GM19025 (cell line): ENCODE measurements around the gene AATK.

Experiments
- ATAC-seq: cut with Tn5 transposase; IDR thresholded peaks from one replicate; pipeline ENCODE4 v1.9.1; 2021; ENCODE audit warnings: mild to moderate bottlenecking, low read depth, moderate library complexity; ENCODE audit not compliant: unreplicated experiment

The AATK gene

GRCh38 chr17:81119223-81120148 lies 46.5 kb downstream of the AATK start:
- no peak for ATAC-seq

DNA sequence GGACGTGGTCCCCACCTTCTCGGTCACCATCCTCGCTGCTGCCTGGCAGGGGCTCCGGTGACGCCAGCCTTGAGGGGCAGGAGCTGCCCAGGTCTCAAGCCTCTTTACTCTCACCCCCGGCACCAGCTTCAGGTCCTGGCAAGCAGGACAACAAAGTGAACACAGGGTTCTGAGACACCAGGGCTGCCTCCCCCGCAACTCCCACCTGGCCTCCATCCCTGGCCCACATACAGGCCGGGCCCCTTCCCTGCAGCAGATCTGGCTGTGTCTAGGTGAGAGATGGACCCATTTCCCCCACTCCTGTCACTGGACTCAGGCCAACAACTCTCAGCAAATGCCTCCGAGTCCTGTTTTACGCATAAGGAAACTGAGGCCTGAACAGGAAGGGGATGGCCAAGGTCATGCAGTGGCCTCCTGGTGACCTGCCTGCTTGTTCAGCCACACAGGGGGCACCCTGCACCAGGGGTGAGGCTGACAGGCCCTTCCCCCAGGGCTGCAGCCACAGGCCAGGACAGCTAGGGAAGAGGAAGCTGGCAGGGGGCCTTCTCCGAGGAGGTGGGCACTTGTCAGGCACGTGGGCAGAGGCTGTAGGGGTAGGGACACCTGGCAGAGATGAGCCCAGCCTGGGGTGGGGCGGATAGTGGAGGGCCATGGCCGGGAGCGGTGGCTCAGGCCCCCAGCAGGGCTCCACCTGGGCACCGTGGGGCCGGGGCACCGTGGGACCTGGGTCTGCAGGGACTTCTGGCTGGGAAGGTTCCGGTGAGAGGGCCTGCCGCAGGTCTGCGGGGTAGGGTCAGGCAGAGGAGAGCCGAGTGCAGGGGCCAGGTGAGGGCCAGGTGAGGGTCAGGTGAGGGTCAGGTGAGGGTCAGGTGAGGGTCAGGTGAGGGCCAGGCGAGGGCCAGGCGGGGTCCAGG lies 47.5 kb downstream of the AATK start:
- ATAC-seq: no peak

DNA sequence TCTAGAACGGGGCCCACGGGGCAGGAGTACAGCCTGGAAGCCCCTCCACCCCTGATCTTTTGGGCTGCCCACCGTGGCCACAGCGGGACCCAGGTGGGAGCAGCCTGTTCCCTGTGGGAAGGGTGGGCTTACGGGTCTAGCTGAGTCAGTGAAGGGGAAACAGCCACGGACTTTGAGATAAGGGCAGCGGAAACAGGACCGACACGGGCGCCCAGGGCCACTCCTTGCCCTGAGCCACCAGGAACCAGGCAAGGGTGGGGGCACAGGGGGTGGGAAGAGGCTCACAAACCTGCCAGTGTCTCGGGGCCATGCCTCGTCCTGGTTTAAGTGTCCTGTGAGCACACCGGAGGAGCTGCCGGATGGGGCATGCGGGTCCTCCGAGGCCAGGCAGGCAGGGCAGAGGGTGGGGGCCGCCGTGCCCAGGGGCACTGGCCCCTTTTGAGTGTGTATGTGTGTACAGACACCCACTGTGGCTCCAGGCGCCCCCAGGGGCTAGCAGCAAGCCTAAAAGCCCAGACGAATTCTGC lies 48.3 kb downstream of the AATK start:
- ATAC-seq: no peak

- no peak for ATAC-seq
Measured at GRCh38 chr17:81116704-81117103, 49.3 kb downstream of the AATK start.

DNA sequence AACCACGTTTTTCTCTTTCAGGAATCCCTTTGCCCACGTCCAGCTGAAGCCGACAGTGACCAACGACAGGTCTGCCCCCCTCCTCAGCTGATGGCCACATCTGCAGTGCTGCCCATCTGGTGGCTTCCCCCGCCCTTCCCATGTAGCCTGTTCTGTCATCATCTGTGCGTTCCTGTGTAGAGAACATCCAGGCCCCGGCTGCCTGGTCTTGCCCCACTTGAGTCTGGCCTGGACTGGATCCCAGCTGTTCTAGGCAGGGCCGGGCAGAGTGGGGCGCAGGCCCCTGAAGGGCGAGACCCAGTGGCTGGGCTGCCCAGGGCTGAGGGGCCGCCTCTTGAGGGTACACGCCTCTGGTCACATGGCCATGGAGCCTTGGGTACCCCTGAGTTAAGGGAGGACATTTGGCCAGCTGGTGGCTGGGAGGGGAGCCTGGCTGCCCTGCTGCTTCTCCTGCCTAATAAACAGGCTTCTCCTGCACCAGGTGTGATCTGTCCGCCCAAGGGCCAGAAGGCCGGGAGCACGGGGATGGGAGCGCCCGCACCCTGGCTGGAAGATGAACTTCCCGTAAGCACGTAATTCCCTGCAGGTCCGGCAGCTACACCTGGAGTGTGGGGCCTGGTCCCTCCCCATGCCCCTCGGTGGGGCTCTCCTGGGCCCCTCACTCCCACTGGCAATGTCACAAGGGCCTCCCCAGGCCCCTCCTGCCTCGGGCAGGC lies 50.1 kb downstream of the AATK start:
- no peak for ATAC-seq

- no peak for ATAC-seq
Measured at GRCh38 chr17:81115219-81115618, 50.8 kb downstream of the AATK start.

- no peak for ATAC-seq
Measured at GRCh38 chr17:81114351-81115093, 51.5 kb downstream of the AATK start.

DNA sequence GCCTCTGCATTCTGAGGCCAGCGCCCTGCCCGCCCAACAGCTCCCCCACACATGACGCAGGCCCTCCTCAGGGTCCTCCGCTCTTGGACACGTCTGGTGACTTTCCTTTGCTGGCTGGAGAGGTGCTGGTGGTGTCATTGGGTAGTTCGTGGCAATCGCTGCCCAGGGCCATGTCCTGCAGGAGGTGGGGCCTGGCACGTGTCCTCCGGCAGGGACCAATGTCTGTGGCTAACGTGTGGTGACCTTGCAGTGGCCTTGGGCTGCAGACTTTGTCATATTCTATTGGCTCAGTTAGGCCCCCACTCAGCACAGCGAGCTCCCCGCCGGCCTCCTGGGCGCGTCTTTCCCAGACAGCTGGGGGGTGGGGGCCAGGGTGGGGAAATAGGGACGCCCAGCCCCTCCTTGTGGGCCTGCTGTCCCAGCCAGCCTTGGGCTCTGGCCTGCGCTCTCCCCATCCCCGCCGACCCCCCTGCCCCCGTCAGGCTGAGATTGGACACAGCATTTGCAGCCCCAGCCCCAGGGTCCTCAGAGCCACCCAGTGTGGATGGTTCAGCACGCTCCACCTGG lies 52.8 kb downstream of the AATK start:
- no peak for ATAC-seq

DNA sequence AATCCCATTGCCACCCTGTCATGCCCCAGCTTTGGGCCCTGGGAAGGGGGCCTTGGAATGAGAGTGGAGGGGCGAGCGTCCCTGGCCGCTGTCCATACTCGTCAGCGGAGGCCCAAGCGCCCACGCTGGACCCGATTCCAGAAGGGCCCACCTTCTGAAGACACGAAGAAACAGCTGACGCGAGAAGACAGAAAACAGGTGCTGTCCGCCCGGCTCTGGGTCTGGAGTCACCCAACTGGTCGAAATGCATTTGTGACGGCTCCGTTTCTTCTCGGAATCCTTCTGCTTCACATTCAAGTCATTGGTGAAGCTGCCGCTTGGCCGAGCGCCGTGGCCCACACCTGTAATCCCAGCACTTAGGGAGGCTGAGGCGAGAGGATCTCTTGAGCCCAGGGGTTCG lies 53.6 kb downstream of the AATK start:
- ATAC-seq: no peak

- no peak for ATAC-seq
Measured at GRCh38 chr17:81111066-81111465, 55.0 kb downstream of the AATK start.

GRCh38 chr17:81110488-81111040 lies 55.5 kb downstream of the AATK start:
- no peak for ATAC-seq

DNA sequence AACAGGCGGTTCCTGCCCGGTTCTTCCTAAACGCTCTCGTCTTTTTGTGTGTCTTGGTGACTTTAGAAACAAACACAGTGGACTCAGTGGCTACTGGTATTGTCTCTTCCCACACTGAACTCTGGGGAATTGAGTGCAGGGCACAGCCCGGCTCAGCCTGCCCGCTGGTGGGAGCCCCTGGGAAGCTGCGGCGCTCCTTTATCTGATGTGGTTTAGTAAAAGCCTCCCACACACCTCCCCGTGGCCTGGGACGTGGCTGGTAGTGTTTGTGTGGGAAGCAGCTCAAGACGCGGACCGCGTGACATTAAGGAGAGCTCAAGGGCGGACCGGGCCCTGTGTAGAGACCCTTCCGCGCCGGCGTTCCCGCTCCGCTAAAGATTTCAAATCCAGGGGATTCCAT lies 56.1 kb downstream of the AATK start:
- no peak for ATAC-seq

DNA sequence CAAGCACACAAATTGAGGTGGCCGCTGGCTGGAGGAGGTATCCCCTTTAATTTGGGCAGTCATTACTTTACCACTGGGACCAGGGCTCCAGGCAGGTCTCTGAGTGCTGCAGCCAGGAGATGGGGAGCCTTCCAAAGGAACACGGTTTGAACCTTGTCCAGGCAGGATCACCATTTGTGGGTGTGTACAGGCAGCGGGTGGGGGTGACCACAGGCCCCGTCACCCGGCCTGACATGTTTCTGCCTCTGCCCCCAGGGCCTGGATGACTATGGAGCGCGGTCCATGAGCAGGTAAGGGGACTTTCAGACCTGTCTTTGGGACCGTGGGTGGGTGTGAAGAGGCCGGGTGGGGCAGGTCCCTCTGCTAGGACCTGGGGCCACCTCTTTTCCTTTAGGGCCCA lies 57.8 kb downstream of the AATK start:
- ATAC-seq: no peak

DNA sequence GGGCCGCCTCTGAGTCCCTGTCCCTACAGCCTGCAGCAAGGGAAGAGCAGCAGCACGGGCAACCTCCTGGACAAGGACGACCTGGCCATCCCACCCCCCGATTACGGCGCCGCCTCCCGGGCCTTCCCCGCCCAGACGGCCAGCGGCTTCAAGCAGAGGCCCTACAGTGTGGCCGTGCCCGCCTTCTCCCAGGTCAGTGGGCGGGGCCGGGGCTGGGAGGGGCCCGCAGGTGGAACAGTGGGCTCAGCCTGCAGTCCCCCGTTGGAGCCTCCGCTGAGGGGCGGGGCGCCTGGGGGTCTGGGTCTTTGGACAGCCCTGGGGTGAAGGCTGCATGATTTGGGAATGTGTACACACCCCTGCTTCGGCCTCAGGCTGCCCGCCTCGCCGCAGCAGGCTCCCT lies 59.3 kb downstream of the AATK start:
- no peak for ATAC-seq

DNA sequence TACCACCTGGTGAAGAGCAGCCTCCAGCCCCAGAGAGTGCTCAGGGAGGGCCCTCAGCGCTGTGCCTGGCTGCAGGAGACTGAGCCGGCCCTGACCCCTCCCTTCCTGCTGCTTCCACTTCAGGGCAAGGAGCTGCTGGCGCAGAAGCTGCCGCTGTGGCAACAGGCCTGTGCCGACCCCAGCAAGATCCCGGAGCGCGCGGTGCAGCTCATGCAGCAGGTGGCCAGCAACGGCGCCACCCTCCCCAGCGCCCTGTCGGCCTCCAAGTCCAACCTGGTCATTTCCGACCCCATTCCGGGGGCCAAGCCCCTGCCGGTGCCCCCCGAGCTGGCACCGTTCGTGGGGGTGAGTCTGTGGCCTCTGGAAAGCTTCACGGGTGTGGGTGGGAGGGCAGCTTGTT lies 62.6 kb downstream of the AATK start:
- ATAC-seq: no peak

DNA sequence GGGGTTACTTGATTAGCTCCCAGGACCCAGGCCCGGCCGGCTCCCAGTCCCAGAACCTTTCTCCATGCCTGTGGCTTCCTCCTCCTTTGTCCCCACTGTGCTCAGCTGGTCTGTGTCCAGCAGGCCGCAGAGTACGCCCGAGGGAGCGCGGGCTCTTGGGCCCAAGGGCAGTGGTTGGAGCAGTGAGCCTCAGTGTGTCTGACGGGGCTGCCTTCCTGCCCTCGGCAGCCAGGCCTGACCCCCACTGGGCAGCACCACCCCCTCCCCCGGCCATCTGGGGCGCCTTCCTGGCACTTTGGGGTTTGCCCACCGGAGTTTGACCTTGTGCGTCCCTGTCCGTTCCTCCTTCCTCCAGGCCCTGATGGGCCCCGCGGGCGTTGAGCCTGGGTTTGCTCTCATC lies 63.2 kb downstream of the AATK start:
- ATAC-seq: no peak

DNA sequence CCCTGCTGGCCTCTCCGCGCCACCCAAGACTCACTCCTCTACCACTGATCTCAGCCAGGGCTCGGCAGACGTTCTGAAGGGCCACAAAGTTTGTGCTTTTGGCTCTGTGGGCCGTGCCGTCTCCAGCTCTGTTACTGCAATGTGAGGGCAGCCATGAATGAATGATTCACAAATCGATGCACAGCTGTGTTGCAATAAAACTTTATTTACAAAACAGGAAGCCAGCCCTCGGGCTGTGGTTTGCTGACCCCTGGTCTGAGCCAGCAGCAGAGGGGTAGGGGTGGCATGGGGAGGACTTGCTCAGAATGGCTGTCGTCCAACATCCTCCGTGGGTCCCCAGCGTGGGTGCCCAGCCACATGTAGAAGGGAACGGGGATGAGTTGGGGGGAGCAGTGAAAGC lies 63.7 kb downstream of the AATK start:
- no peak for ATAC-seq

- ATAC-seq: peak; percentile 85
Measured at GRCh38 chr17:81101614-81102306, 64.3 kb downstream of the AATK start.

DNA sequence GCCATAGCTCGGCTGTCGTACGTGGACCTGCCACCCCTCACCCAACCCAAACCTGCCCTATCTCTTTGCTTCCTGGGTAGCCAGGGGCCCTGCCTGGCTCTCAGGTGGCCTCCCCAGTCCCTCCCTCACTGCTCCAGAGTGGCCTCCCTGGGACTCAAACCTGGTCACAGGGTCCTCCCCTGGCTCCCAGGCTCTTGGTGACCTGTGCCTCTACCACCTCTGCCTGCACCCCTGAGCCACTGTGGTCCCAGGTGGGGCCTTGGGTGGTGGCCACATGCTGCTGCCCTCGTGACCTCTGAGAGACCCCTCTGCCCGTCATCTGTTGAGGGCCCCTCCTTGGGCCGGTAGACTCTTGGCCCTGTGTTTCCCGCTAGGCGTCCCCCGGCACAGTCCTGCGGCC lies 65.4 kb downstream of the AATK start:
- ATAC-seq: no peak
